Urothelium cell line (cell line): ENCODE results near the gene LENG8.
"Not testable (repeated sequence)": the region's sequence is repeated elsewhere in the genome, so short reads cannot be mapped to it uniquely, and the experiment has no call there.

Experiments
- DNase-seq: peaks from one replicate; pipeline ENCODE4 v3.0.0; 2011; ENCODE audit warnings: low spot score, mixed read lengths
- FAIRE-seq: peaks from 2 replicates; lab custom pipeline; 2011; peaks lifted over from hg19 to GRCh38; lab: Jason Lieb, UNC

Gene LENG8

GRCh38 chr19:54460230-54461005, 11.4 kb downstream of the LENG8 start:
- DNase-seq: no peak
- no peak for FAIRE-seq

- FAIRE-seq: no peak
- no peak for DNase-seq
Observed at GRCh38 chr19:54461210-54461609, 12.2 kb downstream of the LENG8 start.

GRCh38 chr19:54461613-54462012, 12.6 kb downstream of the LENG8 start:
- DNase-seq (no peak), FAIRE-seq (no peak)

- DNase-seq: no peak
- no peak for FAIRE-seq
Observed at GRCh38 chr19:54462047-54462654, 13.2 kb downstream of the LENG8 start.

- no peak for FAIRE-seq
- DNase-seq: no peak
Observed at GRCh38 chr19:54462655-54463530, 13.9 kb downstream of the LENG8 start.

GRCh38 chr19:54463531-54464043, 14.6 kb downstream of the LENG8 start, which contains the start of gene LENG9:
Gene LENG9, minus strand, starts transcription at chr19:54463778. Its CDS starts 252 bp downstream, at chr19:54463526.
- DNase-seq (peak; percentile 38), FAIRE-seq (no peak)

GRCh38 chr19:54464044-54464629, 15.1 kb downstream of the LENG8 start:
- FAIRE-seq (no peak), DNase-seq (peak; percentile 71)

- FAIRE-seq: no peak
- DNase-seq: peak; percentile 94
Observed at GRCh38 chr19:54464630-54465425, 15.8 kb downstream of the LENG8 start.

- FAIRE-seq: no peak
- DNase-seq: no peak
Observed at GRCh38 chr19:54465426-54466109, 16.6 kb downstream of the LENG8 start.

GRCh38 chr19:54466110-54466480, 17.1 kb downstream of the LENG8 start:
- not testable (repeated sequence) for DNase-seq, FAIRE-seq

GRCh38 chr19:54469496-54469934, 20.5 kb downstream of the LENG8 start:
- no peak for FAIRE-seq
- DNase-seq: no peak

- no peak for FAIRE-seq
Observed at GRCh38 chr19:54470276-54470887, 21.4 kb downstream of the LENG8 start.

GRCh38 chr19:54470991-54471782, 22.2 kb downstream of the LENG8 start:
- FAIRE-seq: no peak
- DNase-seq: no peak

More at GRCh38 chr19:54470276-54470887, 21.4 kb downstream of the LENG8 start:
- DNase-seq: no peak

GRCh38 chr19:54473071-54473891, 24.3 kb downstream of the LENG8 start, which contains the start of gene CDC42EP5:
Gene CDC42EP5, minus strand, starts transcription at chr19:54473296. Its CDS starts 7,749 bp downstream, at chr19:54465547.
- FAIRE-seq (no peak), DNase-seq (peak; percentile 64)

GRCh38 chr19:54473892-54474372, 24.9 kb downstream of the LENG8 start:
- FAIRE-seq (no peak), DNase-seq (no peak)

GRCh38 chr19:54475706-54476105, 26.7 kb downstream of the LENG8 start:
- FAIRE-seq (no peak), DNase-seq (no peak)

GRCh38 chr19:54477650-54478049, 28.7 kb downstream of the LENG8 start:
- no peak for DNase-seq
- FAIRE-seq: no peak
